Measurements from ENCODE around the gene ADAMTS7.
"Not testable (repeated sequence)": the region's sequence is repeated elsewhere in the genome, so short reads cannot be mapped to it uniquely, and the experiment has no call there.

Gene ADAMTS7

DNA sequence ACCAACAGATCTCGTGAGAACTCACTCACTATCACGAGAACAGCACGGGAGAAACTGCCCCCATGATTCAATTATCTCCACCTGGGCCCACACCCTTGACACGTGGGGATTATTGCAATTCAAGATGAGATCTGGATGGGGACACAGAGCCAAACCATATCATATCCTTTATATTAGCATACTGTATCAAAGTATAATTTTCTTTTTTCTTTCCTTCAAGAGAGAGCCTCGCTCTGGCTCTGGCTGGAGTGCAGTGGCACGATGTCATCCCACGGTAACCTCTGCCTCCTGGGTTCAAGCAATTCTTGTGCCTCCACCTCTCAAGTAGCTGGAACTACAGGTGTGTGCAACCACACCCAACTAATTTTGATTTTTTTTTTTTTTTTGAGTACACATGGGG is 63.4 kb downstream of the ADAMTS7 start:
- not testable (repeated sequence) for H3K4me2 ChIP-seq (ENCODE audit: low read length); H3K9ac ChIP-seq (ENCODE audit: low read length); H2BK120ac ChIP-seq (ENCODE audit: insufficient read depth, low read length, poor library complexity); H3K4ac ChIP-seq (ENCODE audit: low read depth, low read length); H2AK5ac ChIP-seq (ENCODE audit: low read length); H2AFZ ChIP-seq (ENCODE audit: insufficient read depth, low read length, poor library complexity); H3K27me3 ChIP-seq (ENCODE audit: insufficient read depth, low read length); DNase-seq; H4K91ac ChIP-seq (ENCODE audit: low read depth, low read length); H3K4me3 ChIP-seq (ENCODE audit: low read depth, low read length); H4K12ac ChIP-seq (ENCODE audit: low read depth, low read length); H3K79me1 ChIP-seq (ENCODE audit: low read length); H3K14ac ChIP-seq (ENCODE audit: low read length); H3K79me2 ChIP-seq (ENCODE audit: control insufficient read depth, insufficient read depth, low read length, poor library complexity); H3K23ac ChIP-seq (ENCODE audit: low read length); H3K9me3 ChIP-seq (ENCODE audit: insufficient read depth, low read depth, low read length); H2BK5ac ChIP-seq (ENCODE audit: low read depth, low read length, poor library complexity); H3K18ac ChIP-seq (ENCODE audit: low read length); H4K8ac ChIP-seq (ENCODE audit: low read depth, low read length); H3K4me1 ChIP-seq (ENCODE audit: control insufficient read depth in 1 of 2, insufficient read depth in 2 of 2, low read length in 2 of 2); H3K36me3 ChIP-seq (ENCODE audit: control insufficient read depth in 1 of 2, insufficient read depth in 2 of 2, low read length in 2 of 2); H2BK12ac ChIP-seq (ENCODE audit: low read length); H3K27ac ChIP-seq (ENCODE audit: low read depth, low read length)
- WGBS (ENCODE audit: extremely low coverage, insufficient coverage, insufficient read length) = no CpG with 5 or more reads among the region's 7 CpGs

- H3K79me2 ChIP-seq (ENCODE audit: control insufficient read depth, insufficient read depth, low read length, poor library complexity); H2BK12ac ChIP-seq (ENCODE audit: low read length); H2AFZ ChIP-seq (ENCODE audit: insufficient read depth, low read length, poor library complexity); H4K8ac ChIP-seq (ENCODE audit: low read depth, low read length); H2BK120ac ChIP-seq (ENCODE audit: insufficient read depth, low read length, poor library complexity); H4K12ac ChIP-seq (ENCODE audit: low read depth, low read length); H3K14ac ChIP-seq (ENCODE audit: low read length); H3K4me1 ChIP-seq (ENCODE audit: control insufficient read depth in 1 of 2, insufficient read depth in 2 of 2, low read length in 2 of 2); H3K9me3 ChIP-seq (ENCODE audit: insufficient read depth, low read depth, low read length); H4K91ac ChIP-seq (ENCODE audit: low read depth, low read length); H2BK5ac ChIP-seq (ENCODE audit: low read depth, low read length, poor library complexity); H3K36me3 ChIP-seq (ENCODE audit: control insufficient read depth in 1 of 2, insufficient read depth in 2 of 2, low read length in 2 of 2); H3K18ac ChIP-seq (ENCODE audit: low read length); H3K9ac ChIP-seq (ENCODE audit: low read length); DNase-seq; H3K4ac ChIP-seq (ENCODE audit: low read depth, low read length); H3K79me1 ChIP-seq (ENCODE audit: low read length); H3K23ac ChIP-seq (ENCODE audit: low read length); H3K27ac ChIP-seq (ENCODE audit: low read depth, low read length); H3K27me3 ChIP-seq (ENCODE audit: insufficient read depth, low read length); H3K4me2 ChIP-seq (ENCODE audit: low read length); H2AK5ac ChIP-seq (ENCODE audit: low read length); H3K4me3 ChIP-seq (ENCODE audit: low read depth, low read length): not testable (repeated sequence)
- no CpG with 5 or more reads among the region's 4 CpGs for WGBS (ENCODE audit: extremely low coverage, insufficient coverage, insufficient read length)
Observed at GRCh38 chr15:78741674-78742073, 69.6 kb downstream of the ADAMTS7 start.

GRCh38 chr15:78740904-78741274 is 70.4 kb downstream of the ADAMTS7 start:
- H3K9me3 ChIP-seq (ENCODE audit: insufficient read depth, low read depth, low read length) = no peaks in the 10 kb centered on the region
- no peak overlapping the region for H2AFZ ChIP-seq (ENCODE audit: insufficient read depth, low read length, poor library complexity)
- H3K27me3 ChIP-seq (ENCODE audit: insufficient read depth, low read length) = no peaks in the 10 kb centered on the region
- WGBS (ENCODE audit: extremely low coverage, insufficient coverage, insufficient read length) = no CpG with 5 or more reads among the region's 7 CpGs
- no peak overlapping the region for H3K23ac ChIP-seq (ENCODE audit: low read length)
- H3K79me1 ChIP-seq (ENCODE audit: low read length) = no peaks in the 10 kb centered on the region
- no peak overlapping the region for H3K4me3 ChIP-seq (ENCODE audit: low read depth, low read length)
- DNase-seq = no peak
- no peaks in the 10 kb centered on the region for H3K36me3 ChIP-seq (ENCODE audit: control insufficient read depth in 1 of 2, insufficient read depth in 2 of 2, low read length in 2 of 2)
- no peak overlapping the region for H3K27ac ChIP-seq (ENCODE audit: low read depth, low read length)
- no peak overlapping the region for H3K14ac ChIP-seq (ENCODE audit: low read length)
- no peak overlapping the region for H4K12ac ChIP-seq (ENCODE audit: low read depth, low read length)
- H2BK12ac ChIP-seq (ENCODE audit: low read length) = no peak overlapping the region
- H3K4me1 ChIP-seq (ENCODE audit: control insufficient read depth in 1 of 2, insufficient read depth in 2 of 2, low read length in 2 of 2) = no peaks in the 10 kb centered on the region
- H3K79me2 ChIP-seq (ENCODE audit: control insufficient read depth, insufficient read depth, low read length, poor library complexity) = no peaks in the 10 kb centered on the region
- H3K9ac ChIP-seq (ENCODE audit: low read length) = no peak overlapping the region
- no peak overlapping the region for H3K18ac ChIP-seq (ENCODE audit: low read length)
- H4K8ac ChIP-seq (ENCODE audit: low read depth, low read length) = no peak overlapping the region
- H2BK120ac ChIP-seq (ENCODE audit: insufficient read depth, low read length, poor library complexity) = no peak overlapping the region
- H3K4me2 ChIP-seq (ENCODE audit: low read length) = no peak overlapping the region
- H4K91ac ChIP-seq (ENCODE audit: low read depth, low read length) = no peak overlapping the region
- no peak overlapping the region for H2BK5ac ChIP-seq (ENCODE audit: low read depth, low read length, poor library complexity)
- H2AK5ac ChIP-seq (ENCODE audit: low read length) = no peak overlapping the region
- no peak overlapping the region for H3K4ac ChIP-seq (ENCODE audit: low read depth, low read length)

GRCh38 chr15:78739996-78740903 is 71.0 kb downstream of the ADAMTS7 start:
- Histone ChIP-seq H4K8ac (ENCODE audit: low read depth, low read length) (no peak overlapping the region), H2BK5ac (ENCODE audit: low read depth, low read length, poor library complexity) (no peak overlapping the region), H3K36me3 (ENCODE audit: control insufficient read depth in 1 of 2, insufficient read depth in 2 of 2, low read length in 2 of 2) (no peaks in the 10 kb centered on the region), H2AFZ (ENCODE audit: insufficient read depth, low read length, poor library complexity) (no peak overlapping the region), H3K14ac (ENCODE audit: low read length) (no peak overlapping the region), H3K79me1 (ENCODE audit: low read length) (no peaks in the 10 kb centered on the region), H3K9ac (ENCODE audit: low read length) (no peak overlapping the region), H3K27me3 (ENCODE audit: insufficient read depth, low read length) (no peaks in the 10 kb centered on the region), H3K9me3 (ENCODE audit: insufficient read depth, low read depth, low read length) (no peaks in the 10 kb centered on the region), H3K18ac (ENCODE audit: low read length) (no peak overlapping the region), H3K4me1 (ENCODE audit: control insufficient read depth in 1 of 2, insufficient read depth in 2 of 2, low read length in 2 of 2) (no peaks in the 10 kb centered on the region), H3K4me3 (ENCODE audit: low read depth, low read length) (no peak overlapping the region), H2BK12ac (ENCODE audit: low read length) (no peak overlapping the region), H2BK120ac (ENCODE audit: insufficient read depth, low read length, poor library complexity) (no peak overlapping the region), H2AK5ac (ENCODE audit: low read length) (no peak overlapping the region), H3K23ac (ENCODE audit: low read length) (no peak overlapping the region), H3K4me2 (ENCODE audit: low read length) (no peak overlapping the region), H3K27ac (ENCODE audit: low read depth, low read length) (no peak overlapping the region), H4K91ac (ENCODE audit: low read depth, low read length) (no peak overlapping the region), H4K12ac (ENCODE audit: low read depth, low read length) (no peak overlapping the region), H3K79me2 (ENCODE audit: control insufficient read depth, insufficient read depth, low read length, poor library complexity) (no peaks in the 10 kb centered on the region), H3K4ac (ENCODE audit: low read depth, low read length) (no peak overlapping the region)
- no CpG with 5 or more reads among the region's 23 CpGs for WGBS (ENCODE audit: extremely low coverage, insufficient coverage, insufficient read length)
- peak; percentile 13 to 56 for DNase-seq
